ENCODE data around the gene CACNA1I.

The CACNA1I gene

GRCh38 chr22:39721206-39722031, 150.9 kb downstream of the CACNA1I start:
- no peak for DNase-seq
- H3K27me3 Mint-ChIP-seq = peaks cover 25% of the 10 kb centered on the region
- peaks cover 2% of the 10 kb centered on the region for H3K9me3 Mint-ChIP-seq
- no peak overlapping the region for H3K27ac Mint-ChIP-seq
- no peak overlapping the region for H3K4me3 Mint-ChIP-seq
- peaks cover 14% of the 10 kb centered on the region for H3K4me1 Mint-ChIP-seq
- CTCF ChIA-PET = no interaction called here
- no peaks in the 10 kb centered on the region for H3K36me3 Mint-ChIP-seq

DNA sequence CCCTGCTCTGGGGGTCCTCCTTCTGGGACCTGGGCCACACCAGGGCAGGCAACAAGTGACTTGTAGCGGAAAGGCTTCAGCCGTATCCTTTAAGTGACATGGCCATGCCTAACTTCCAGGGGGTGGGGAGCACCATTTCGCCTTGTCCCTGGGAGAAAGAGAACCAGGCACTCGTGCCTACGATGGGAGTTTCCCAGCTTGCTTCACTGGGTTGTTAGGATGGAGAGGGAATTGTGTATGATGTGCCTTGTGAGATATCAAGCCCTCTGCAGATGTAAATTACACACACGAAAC, 151.4 kb downstream of the CACNA1I start:
- no peak overlapping the region for H3K27ac Mint-ChIP-seq
- peaks cover 2% of the 10 kb centered on the region for H3K9me3 Mint-ChIP-seq
- peaks cover 30% of the 10 kb centered on the region for H3K27me3 Mint-ChIP-seq
- peaks cover 14% of the 10 kb centered on the region for H3K4me1 Mint-ChIP-seq
- CTCF ChIA-PET = no interaction called here
- DNase-seq = no peak
- no peak overlapping the region for H3K4me3 Mint-ChIP-seq
- no peaks in the 10 kb centered on the region for H3K36me3 Mint-ChIP-seq

DNA sequence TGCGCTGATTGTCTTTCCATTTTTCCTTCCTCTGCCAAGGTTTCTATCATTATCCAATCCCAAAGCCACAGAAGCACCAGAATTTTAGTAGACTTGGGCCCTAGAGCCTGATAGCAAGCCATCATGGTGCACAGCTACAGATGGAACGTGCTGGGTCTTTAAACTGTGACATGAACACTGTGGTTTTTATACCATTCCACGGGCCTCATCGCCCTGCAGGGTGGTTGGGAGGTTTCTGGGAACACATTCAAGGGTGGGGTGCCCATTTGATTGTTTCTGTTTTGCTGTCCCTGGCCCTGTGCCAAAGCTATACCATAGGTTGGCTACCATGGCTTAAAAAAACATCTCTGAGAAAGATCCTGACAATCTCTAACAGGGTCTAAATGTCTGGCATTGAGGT, 151.9 kb downstream of the CACNA1I start:
- H3K9me3 Mint-ChIP-seq = peaks cover 2% of the 10 kb centered on the region
- no peak overlapping the region for H3K4me3 Mint-ChIP-seq
- CTCF ChIA-PET = no interaction called here

DNA sequence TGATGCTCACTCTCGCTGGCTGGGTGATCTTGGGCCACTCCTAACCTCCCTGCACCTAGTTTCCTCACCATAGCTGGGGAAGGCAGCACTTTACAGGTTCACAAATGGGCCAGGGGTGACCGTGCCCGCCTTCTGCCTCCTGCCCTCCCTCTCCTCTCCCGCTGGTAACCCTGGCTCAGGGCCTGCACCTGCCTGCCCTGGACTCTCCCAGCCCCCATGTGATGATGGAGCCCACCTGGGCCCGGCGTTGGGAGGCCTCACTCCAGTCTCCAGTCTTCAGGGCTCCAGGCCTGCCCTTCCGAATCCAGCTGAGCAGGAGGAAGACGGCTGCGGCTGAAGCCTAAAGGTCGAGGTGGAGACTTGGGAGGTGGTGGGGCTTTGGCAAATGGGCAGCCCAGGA, 152.9 kb downstream of the CACNA1I start:
- no peak overlapping the region for H3K27ac Mint-ChIP-seq
- H3K36me3 Mint-ChIP-seq = no peaks in the 10 kb centered on the region
- H3K4me3 Mint-ChIP-seq = no peak overlapping the region
- peaks cover 10% of the 10 kb centered on the region for H3K4me1 Mint-ChIP-seq
- peaks cover 2% of the 10 kb centered on the region for H3K9me3 Mint-ChIP-seq
- peaks cover 41% of the 10 kb centered on the region for H3K27me3 Mint-ChIP-seq
- CTCF ChIA-PET = no interaction called here
- no peak for DNase-seq

More for the DNA sequence above, 151.9 kb downstream of the CACNA1I start:
- Mint-ChIP-seq H3K27me3 (peaks cover 32% of the 10 kb centered on the region), H3K36me3 (no peaks in the 10 kb centered on the region), H3K4me1 (peaks cover 14% of the 10 kb centered on the region), H3K27ac (no peak overlapping the region)
- no peak for DNase-seq

GRCh38 chr22:39723899-39724351, 153.4 kb downstream of the CACNA1I start:
- Mint-ChIP-seq H3K9me3 (peaks cover 2% of the 10 kb centered on the region), H3K36me3 (no peaks in the 10 kb centered on the region), H3K27me3 (peaks cover 44% of the 10 kb centered on the region), H3K27ac (no peak overlapping the region), H3K4me1 (peaks cover 10% of the 10 kb centered on the region), H3K4me3 (no peak overlapping the region)
- DNase-seq = no peak
- CTCF ChIA-PET = no interaction called here

DNA sequence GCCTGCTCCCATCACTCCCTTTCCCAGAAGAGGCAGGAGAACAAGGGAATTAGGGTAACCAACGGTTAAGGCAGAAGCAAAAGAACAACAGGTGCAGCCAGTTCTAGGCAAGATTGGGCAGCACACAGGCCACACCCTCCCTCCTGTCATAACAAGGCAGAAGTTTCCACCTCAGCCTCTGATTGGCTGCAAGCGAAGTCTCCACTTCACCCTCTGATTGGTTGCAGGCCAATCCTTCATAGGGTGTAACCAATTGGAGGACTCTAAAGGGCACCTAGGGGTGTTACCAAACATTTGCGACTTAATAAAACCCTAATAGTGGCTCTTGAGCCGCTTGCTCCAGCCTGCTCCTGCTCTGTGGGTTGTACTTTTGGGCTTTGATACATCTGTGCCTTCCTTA, 153.8 kb downstream of the CACNA1I start:
- peaks cover 46% of the 10 kb centered on the region for H3K27me3 Mint-ChIP-seq
- no peak for DNase-seq
- peaks cover 10% of the 10 kb centered on the region for H3K4me1 Mint-ChIP-seq
- H3K9me3 Mint-ChIP-seq = peaks cover 2% of the 10 kb centered on the region
- no peak overlapping the region for H3K4me3 Mint-ChIP-seq
- no peak overlapping the region for H3K27ac Mint-ChIP-seq
- CTCF ChIA-PET = no interaction called here
- no peaks in the 10 kb centered on the region for H3K36me3 Mint-ChIP-seq

- peaks cover 7% of the 10 kb centered on the region for H3K4me1 Mint-ChIP-seq
- H3K9me3 Mint-ChIP-seq = peaks cover 2% of the 10 kb centered on the region
- no peak overlapping the region for H3K27ac Mint-ChIP-seq
- DNase-seq = no peak
- CTCF ChIA-PET = interaction anchor here (1.2 kb wide), 1 partner anchor 51 kb away, joined by 3 read pairs; no protein-coding TSS in a partner anchor
- H3K27me3 Mint-ChIP-seq = peaks cover 41% of the 10 kb centered on the region
- H3K36me3 Mint-ChIP-seq = no peaks in the 10 kb centered on the region
- no peak overlapping the region for H3K4me3 Mint-ChIP-seq
Measured at GRCh38 chr22:39724857-39725256, 154.3 kb downstream of the CACNA1I start.

GRCh38 chr22:39725351-39726035, 154.9 kb downstream of the CACNA1I start:
- Mint-ChIP-seq H3K27ac (no peak overlapping the region), H3K4me3 (no peak overlapping the region), H3K36me3 (no peaks in the 10 kb centered on the region), H3K27me3 (peaks cover 40% of the 10 kb centered on the region), H3K4me1 (peaks cover 5% of the 10 kb centered on the region), H3K9me3 (peaks cover 2% of the 10 kb centered on the region)
- no peak for DNase-seq
- CTCF ChIA-PET = interaction anchor here (1.2 kb wide), 1 partner anchor 50 kb away, joined by 3 read pairs; no protein-coding TSS in a partner anchor

DNA sequence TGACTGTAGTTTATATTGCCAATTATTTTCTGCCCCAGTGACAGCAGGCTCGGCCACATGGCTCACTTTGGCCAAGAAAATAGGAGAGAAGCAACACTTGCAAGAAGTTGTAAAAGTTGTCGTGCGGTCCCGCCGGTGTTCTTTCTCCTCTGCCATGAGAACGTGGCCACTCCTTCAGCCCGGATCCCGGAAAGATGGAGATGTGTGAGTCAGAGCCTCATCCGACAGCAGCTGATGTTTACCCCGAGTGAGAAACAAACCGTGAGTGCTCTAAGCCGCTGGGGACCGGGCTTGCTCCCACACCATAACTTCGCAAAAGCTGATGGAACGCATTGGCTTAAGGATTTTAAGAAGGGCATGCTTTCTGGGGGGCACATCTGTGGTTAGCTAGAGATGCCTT, 157.0 kb downstream of the CACNA1I start:
- no peaks in the 10 kb centered on the region for H3K36me3 Mint-ChIP-seq
- H3K27ac Mint-ChIP-seq = no peak overlapping the region
- no peak for DNase-seq
- no peaks in the 10 kb centered on the region for H3K9me3 Mint-ChIP-seq
- H3K27me3 Mint-ChIP-seq = peaks cover 49% of the 10 kb centered on the region
- no peak overlapping the region for H3K4me3 Mint-ChIP-seq
- peaks cover 2% of the 10 kb centered on the region for H3K4me1 Mint-ChIP-seq
- CTCF ChIA-PET = no interaction called here

DNA sequence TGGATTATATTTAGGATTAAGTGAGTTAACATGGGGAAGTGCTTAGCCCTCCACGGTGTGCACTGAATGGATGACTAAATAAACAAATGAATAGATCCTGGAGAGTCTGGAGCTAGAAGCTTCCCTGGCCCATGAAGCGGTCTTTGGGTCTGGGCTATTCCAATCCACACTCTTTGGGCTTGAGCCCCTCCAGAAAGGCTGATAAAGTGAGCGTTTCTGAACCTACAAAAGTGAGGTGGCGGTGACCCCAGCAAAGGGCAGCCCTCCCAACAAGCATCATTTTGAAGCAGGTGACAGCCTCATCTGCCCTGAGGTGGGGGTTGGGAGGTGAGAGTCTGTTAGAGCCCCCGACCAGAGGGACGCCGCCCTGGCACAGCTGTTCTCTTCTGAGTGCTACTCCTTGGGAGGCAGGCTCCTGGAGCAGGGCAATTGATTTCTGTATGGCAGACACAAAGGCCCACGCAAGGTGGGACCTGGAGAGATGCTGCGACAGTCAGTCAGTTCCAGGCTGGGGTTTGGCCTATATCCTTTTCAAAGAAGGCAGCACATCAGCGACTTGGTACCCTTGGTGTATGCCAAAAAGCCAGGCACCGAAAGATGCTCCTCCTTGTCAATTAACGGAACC, 157.8 kb downstream of the CACNA1I start:
- Mint-ChIP-seq H3K9me3 (no peaks in the 10 kb centered on the region), H3K4me1 (peaks cover under 1% of the 10 kb centered on the region), H3K27ac (no peak overlapping the region), H3K36me3 (no peaks in the 10 kb centered on the region), H3K27me3 (peaks cover 54% of the 10 kb centered on the region), H3K4me3 (no peak overlapping the region)
- CTCF ChIA-PET = no interaction called here
- DNase-seq = no peak

- CTCF ChIA-PET = no interaction called here
- no peaks in the 10 kb centered on the region for H3K9me3 Mint-ChIP-seq
- H3K4me1 Mint-ChIP-seq = no peaks in the 10 kb centered on the region
- DNase-seq = no peak
- H3K27ac Mint-ChIP-seq = no peak overlapping the region
- no peaks in the 10 kb centered on the region for H3K36me3 Mint-ChIP-seq
- peaks cover 51% of the 10 kb centered on the region for H3K27me3 Mint-ChIP-seq
- no peak overlapping the region for H3K4me3 Mint-ChIP-seq
Measured at GRCh38 chr22:39729141-39729934, 158.8 kb downstream of the CACNA1I start.

DNA sequence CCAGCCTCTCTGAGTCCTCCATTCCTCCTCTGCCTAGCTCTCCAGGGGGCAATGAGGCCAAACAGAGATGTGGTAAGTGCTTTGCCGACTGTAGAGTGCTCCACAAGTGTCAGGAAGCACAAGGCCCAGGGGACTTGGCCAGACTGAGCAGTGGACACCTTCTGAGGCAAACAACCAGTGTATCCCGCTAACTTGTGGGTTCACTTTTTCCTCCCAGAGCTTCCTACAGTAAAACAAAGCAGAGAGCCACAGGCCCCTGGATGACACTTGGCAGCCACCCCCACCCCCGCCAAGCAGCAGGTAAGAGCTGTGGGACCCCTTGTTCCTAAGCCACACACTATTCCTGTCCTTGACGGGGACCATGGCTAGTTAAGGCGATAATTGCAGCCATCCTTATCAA, 160.9 kb downstream of the CACNA1I start:
- Mint-ChIP-seq H3K9me3 (no peaks in the 10 kb centered on the region), H3K4me3 (no peak overlapping the region), H3K4me1 (no peaks in the 10 kb centered on the region), H3K27ac (no peak overlapping the region), H3K36me3 (no peaks in the 10 kb centered on the region), H3K27me3 (peaks cover 46% of the 10 kb centered on the region)
- CTCF ChIA-PET = no interaction called here
- DNase-seq = no peak

DNA sequence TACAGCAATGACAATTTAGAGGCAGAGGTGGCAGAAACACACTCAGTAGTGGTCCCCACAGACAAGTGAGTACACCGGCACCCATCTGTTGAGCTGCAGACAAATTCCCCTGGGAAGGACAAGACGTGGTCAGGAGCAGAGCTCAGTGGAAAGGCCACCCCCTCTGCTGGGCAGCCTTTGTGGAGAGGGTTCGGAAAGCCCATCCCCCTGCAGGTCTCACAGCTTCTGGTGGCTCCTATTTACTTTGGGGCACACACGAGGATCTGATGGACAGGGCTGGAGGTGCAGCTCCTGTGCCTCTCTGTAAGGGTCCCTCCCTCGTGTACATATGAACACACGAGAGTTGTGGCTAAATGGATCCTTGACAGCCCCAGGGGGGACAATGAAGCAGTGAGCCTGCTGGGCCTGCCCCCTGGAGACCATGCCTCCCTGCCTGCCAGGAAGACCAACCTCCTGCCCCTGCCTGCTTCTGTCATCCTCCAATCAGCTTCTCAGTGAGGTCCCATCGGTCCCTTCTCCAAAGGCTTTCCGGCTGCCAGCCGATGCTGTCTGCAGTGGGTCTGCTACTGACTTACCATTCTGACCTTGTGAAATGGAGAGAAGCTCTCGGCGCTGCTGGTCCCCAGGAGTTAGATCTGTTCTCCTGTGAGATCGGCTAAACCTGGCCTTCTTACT, 161.5 kb downstream of the CACNA1I start:
- CTCF ChIA-PET = no interaction called here
- H3K9me3 Mint-ChIP-seq = no peaks in the 10 kb centered on the region
- no peaks in the 10 kb centered on the region for H3K4me1 Mint-ChIP-seq
- DNase-seq = no peak
- no peaks in the 10 kb centered on the region for H3K36me3 Mint-ChIP-seq
- H3K4me3 Mint-ChIP-seq = no peak overlapping the region
- H3K27me3 Mint-ChIP-seq = peaks cover 42% of the 10 kb centered on the region
- H3K27ac Mint-ChIP-seq = no peak overlapping the region

- H3K27me3 Mint-ChIP-seq = peaks cover 39% of the 10 kb centered on the region
- H3K36me3 Mint-ChIP-seq = no peaks in the 10 kb centered on the region
- CTCF ChIA-PET = no interaction called here
- no peak for DNase-seq
- no peak overlapping the region for H3K27ac Mint-ChIP-seq
- no peak overlapping the region for H3K4me3 Mint-ChIP-seq
- H3K4me1 Mint-ChIP-seq = no peaks in the 10 kb centered on the region
- no peaks in the 10 kb centered on the region for H3K9me3 Mint-ChIP-seq
Measured at GRCh38 chr22:39732625-39733024, 162.1 kb downstream of the CACNA1I start.

Data from activated naive CD4-positive, alpha-beta T cell treated with anti-CD3 and anti-CD28 coated beads, Interleukin-2, amount 10 ng/mL, durations not matched to agents 7 days and 5 days (primary cell).